DMS114 treated with DMSO at 0.1 percent for 48 hours (cell line): ENCODE data around the gene CCNI2.
"Not testable (repeated sequence)": the region's sequence is repeated elsewhere in the genome, so short reads cannot be mapped to it uniquely, and the experiment has no call there.

Experiments
- DNase-seq: peaks from one replicate; lab custom pipeline; 2025; ENCODE audit not compliant: unreplicated experiment; lab: John Stamatoyannopoulos, UW

CCNI2 gene

DNA sequence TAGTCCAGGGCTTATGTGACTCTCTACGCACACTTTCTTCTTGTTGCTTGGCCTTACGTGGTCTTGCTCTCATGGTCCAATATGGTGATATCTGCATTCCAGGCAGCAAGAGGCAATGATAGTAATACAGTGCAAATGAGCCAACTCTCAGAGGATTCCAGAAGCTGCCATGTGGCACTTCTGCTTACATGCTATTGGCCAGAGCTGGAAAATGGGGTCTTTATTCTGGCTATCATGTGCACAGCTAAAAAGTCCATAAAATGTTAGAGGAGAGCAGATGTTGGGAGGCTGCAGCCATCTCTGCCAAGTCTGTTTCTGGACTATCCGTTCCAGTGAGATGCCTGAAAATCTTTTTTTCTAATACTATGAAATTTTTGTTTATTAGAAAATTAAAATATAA is 32.7 kb downstream of the CCNI2 start:
- no peak for DNase-seq

DNA sequence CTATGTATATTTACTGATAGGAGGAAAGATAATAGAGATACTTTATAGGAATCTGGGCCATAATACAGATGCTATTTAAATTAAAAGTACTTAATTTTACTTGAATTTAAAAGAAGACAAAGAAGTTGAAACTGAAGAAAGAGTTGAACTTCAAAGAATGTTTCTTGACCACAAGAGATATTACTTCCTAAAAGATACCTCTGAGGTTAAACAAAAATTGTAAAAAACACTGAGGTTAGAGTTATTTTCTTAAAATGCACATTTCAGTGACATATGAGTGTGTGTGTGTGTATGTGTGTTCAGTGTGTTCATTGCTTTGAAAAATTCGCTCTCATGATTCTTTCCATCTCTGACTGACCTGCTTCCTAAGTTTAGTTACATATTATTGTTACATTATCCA is 33.4 kb downstream of the CCNI2 start:
- DNase-seq, result no peak

- no peak for DNase-seq
Measured at GRCh38 chr5:132781029-132781428, 33.8 kb downstream of the CCNI2 start.

- no peak for DNase-seq
Measured at GRCh38 chr5:132782101-132782500, 34.9 kb downstream of the CCNI2 start.

DNA sequence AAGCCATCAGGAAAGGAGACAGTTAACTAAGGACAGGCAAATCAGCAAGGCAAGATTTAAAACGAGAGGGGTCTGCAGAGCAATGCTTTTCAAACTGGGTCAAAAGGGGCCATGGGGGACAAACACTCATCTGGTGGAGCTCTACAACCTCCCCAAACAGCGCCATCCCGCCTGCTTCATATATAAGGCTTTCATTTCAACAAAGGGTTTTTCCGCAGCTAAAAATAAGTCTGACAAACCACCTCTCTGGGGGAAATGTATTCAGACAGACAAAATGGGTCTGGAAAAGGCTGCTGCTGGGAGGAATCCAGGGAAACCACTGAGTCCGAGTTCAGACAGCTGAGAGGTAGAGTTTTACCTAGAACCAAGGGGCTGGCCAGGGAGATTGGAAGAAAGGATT is 38.1 kb downstream of the CCNI2 start:
- DNase-seq, result no peak

DNA sequence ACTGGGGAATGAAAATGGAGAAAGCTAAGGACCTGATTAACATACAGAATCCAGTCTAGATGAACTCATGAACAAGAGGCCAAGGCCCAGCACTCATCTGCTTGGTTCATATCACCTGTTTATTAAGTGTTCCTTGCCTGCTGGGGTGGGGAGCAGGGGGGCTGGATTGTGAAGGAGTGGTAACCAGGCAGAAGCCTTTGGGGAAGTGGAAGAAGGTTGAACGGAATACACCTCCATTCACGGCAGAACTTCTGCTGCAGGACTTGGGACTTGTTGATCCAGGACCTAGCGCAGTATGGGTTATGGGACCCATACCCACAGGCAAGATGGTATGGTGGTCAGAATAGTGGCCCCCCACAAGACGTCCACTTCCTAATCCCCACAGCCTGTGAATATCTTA is 38.6 kb downstream of the CCNI2 start:
- no peak for DNase-seq

GRCh38 chr5:132787076-132787475 is 39.9 kb downstream of the CCNI2 start:
- no peak for DNase-seq

- no peak for DNase-seq
Measured at GRCh38 chr5:132788508-132788907, 41.3 kb downstream of the CCNI2 start.

- no peak for DNase-seq
Measured at GRCh38 chr5:132788990-132789886, 42.0 kb downstream of the CCNI2 start.

DNA sequence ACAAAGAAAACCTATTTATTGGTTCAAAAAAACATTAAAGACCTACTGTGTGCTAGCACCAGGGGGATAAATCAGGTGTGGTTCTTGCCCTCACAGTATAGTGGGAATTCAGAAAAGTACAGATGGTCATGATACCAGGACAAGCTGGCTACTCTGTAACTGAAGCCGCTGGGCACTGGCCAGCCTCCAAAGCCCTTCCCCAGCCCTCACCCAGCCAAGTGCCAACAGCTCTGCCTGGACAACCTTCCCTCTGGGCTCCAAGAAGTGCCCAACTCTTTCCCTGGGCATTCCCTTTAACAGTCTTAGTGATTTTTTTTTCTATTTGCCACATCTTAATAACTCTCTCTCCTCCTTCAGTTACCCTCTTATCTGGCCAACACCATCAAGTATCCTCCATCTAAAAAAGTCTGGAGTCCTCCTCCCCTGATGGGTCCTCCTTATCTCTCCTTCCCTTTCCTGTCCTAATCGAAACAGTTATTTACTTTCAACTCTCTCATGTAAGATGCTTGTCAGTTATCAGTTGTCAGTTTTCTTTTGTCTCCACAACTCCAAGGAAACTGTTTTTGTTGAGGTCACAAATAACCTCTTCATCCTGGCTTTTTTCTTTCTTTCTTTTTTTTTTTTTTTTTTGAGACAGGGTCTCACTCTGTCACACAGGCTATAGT is 43.1 kb downstream of the CCNI2 start:
- no peak for DNase-seq

- no peak for DNase-seq
Measured at GRCh38 chr5:132791026-132791425, 43.8 kb downstream of the CCNI2 start.

GRCh38 chr5:132797651-132798050 is 50.4 kb downstream of the CCNI2 start:
- no peak for DNase-seq

- DNase-seq, result no peak
Measured at GRCh38 chr5:132799392-132799791, 52.2 kb downstream of the CCNI2 start.

- DNase-seq, result no peak
Measured at GRCh38 chr5:132800545-132800944, 53.3 kb downstream of the CCNI2 start.

DNA sequence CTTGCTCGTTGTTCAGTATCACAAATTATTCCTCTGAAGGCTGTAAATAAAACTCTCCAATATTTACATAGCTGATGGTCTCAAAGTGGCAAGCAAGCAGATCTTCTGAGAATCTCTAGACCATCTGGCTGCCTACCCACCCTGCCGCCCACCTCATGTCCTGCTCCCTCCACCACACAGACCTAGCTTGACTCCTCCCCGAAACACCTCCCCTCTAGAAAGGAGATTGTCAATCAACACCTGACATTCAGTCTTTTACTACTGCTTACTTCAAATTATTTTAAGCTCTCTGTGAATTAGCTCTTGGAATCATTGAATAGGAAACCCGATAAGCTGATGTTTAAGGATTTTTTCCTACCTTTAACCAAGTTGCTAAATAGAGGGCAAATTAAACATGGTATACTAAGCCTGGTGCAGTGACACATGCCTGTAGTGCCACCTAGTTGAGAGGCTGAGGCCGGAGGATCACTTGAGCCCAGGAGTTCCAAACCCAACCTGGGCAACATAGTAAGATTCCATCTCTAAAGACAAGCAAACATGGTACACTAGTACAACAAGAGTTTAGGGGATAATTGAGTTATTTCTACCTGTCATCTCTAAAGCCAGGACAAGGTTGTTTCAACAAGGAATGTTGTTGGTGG is 54.9 kb downstream of the CCNI2 start:
- no peak for DNase-seq

- DNase-seq, result not testable (repeated sequence)
Measured at GRCh38 chr5:132802685-132803066, 55.5 kb downstream of the CCNI2 start.
